Mucosa of descending colon (tissue), 3 donors: ENCODE results near the gene PAM. TPM values are rescaled to one million over a fixed set of nuclear protein-coding genes. Genes with fewer than 3 reads are reported as not detected.

Source experiments
- ATAC-seq: fragments of 200-7000 bp; cut with Tn5 transposase; one replicate; pipeline ENCODE4 v1.9.1; 2020; ENCODE audit warnings: mild to moderate bottlenecking, moderate library complexity
- DNase-seq, 3 donors: peaks; one replicate each; pipeline ENCODE4 v3.0.0-alpha.2; 2020
- H3K36me3 ChIP-seq: fragments of 200-600 bp; one replicate; pipeline ENCODE4 v1.8.0; 2021; ENCODE audit warnings: low read depth, mild to moderate bottlenecking
- H3K4me1 ChIP-seq: fragments of 200-600 bp; one replicate; pipeline ENCODE4 v1.8.0; 2021; ENCODE audit warnings: low read depth, mild to moderate bottlenecking
- H3K4me3 ChIP-seq: fragments of 200-600 bp; one replicate; pipeline ENCODE4 v1.8.0; 2021; ENCODE audit warnings: mild to moderate bottlenecking
- H3K9me3 ChIP-seq: fragments of 200-600 bp; one replicate; pipeline ENCODE4 v1.8.0; 2021; ENCODE audit warnings: mild to moderate bottlenecking
- intact Hi-C, 2 donors: fragments of 100-400 bp; cut with DNase I in 1 of 2; cut with micrococcal nuclease in 1 of 2; formaldehyde crosslinking; loops; one replicate each; pipeline versions ENCODE4 v1.11.0 to v1.11.1; 2022; cut with DNase I, micrococcal nuclease
- total RNA-seq, 3 donors: library from RNA; stranded (reverse); fragmentation: NEBNext Ultra II Directional in 2 of 3; extraction: Animal tissue kit (Norgen Biotek cat#: 25700) in 2 of 3; gene quantifications; one replicate each; pipeline versions ENCODE4 v1.2.1 to v1.2.4, GENCODE V29; 2021 to 2023
- TF ChIP-seq, protein P1 (sequence below): fragments of 200-600 bp; IDR thresholded peaks from one replicate; pipeline ENCODE4 v1.8.0; 2022; ENCODE audit warnings: antibody characterized with exemption, mild to moderate bottlenecking
- donor health status: DM: no; HTN: no; CAD: no; lungs with moderate emphysema.
- donor health status: DM: no; HTN: no; CAD: no.
- donor health status: DM: no; HTN: yes; CAD: no.

The PAM gene
- total RNA-seq, 3 donors from 2014 or later = 59.7 to 164 (median 64.4) TPM

DNA sequence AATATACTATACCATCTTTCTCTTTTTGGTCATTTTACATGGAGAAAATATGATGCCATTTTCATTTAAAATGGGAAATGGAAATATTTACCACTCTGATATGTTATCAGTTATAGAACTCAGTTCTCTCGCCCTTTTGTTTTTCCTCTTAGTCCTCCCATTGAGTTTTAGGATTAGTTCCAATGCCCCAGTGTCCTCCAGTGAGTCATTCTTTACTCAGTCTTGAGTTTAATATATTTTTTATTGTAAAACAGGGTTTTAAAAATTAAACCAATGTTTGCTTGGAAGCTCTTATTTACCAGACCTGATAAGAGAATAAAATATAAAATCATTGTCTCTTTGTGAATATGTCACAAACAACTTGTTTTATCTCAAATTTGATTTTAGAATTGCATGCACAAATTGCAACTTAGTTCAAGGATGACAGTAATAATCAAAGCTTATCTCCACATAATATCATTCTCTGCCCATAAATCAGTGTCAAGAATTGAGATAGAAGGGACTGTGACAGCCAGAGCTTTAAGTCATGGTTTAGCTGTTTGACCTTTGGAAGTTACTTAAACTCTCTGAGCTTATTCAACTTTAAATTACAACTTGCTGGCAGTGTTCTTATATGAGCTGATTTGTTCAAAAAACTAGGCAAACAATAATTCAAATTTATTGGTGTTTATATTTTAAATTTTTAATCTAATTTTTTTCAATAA is 166.4 kb downstream of the PAM start:
- intact Hi-C loops = no loop called here

DNA sequence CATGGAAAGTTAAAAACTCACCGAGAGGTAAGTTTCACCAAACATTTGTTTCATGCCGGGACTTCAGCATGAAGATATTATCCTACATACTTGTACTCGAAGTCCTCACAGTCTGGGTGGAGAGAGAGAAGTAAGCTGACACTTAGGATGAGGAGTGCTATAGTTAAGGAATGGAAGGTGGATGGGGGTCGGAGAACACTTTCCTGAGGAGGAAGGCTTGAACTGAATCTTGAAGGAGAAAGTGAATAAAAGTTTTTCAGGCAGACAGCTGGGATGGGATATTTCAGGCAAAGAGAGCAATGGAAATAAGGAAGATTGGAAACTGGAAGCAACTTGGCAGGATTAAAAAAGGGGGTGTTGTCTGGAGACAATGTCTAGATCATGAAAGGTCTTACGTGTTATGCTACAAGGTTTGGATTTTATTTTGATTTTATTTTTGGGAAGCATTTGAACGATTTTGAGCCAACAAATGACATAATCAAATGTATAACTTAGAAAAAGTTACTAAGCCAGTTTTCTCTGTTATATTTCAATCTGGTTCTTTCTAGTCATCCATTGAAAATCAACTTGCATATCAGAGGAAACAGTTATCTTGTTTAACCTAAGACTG is 167.1 kb downstream of the PAM start:
- intact Hi-C loops = no loop called here
- Histone ChIP-seq H3K4me1 (peaks cover 4% of the 10 kb centered on the region), H3K36me3 (no peaks in the 10 kb centered on the region), H3K9me3 (no peaks in the 10 kb centered on the region), H3K4me3 (no peak overlapping the region)
- TF ChIP-seq, protein P1, sequence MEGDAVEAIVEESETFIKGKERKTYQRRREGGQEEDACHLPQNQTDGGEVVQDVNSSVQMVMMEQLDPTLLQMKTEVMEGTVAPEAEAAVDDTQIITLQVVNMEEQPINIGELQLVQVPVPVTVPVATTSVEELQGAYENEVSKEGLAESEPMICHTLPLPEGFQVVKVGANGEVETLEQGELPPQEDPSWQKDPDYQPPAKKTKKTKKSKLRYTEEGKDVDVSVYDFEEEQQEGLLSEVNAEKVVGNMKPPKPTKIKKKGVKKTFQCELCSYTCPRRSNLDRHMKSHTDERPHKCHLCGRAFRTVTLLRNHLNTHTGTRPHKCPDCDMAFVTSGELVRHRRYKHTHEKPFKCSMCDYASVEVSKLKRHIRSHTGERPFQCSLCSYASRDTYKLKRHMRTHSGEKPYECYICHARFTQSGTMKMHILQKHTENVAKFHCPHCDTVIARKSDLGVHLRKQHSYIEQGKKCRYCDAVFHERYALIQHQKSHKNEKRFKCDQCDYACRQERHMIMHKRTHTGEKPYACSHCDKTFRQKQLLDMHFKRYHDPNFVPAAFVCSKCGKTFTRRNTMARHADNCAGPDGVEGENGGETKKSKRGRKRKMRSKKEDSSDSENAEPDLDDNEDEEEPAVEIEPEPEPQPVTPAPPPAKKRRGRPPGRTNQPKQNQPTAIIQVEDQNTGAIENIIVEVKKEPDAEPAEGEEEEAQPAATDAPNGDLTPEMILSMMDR = no peak
- ATAC-seq (no peak), DNase-seq (no peak)

More for the DNA sequence above, 166.4 kb downstream of the PAM start:
- DNase-seq (no peak), ATAC-seq (peak; percentile 41)
- H3K36me3 ChIP-seq = no peaks in the 10 kb centered on the region
- TF ChIP-seq, protein P1 = no peak
- H3K9me3 ChIP-seq = no peaks in the 10 kb centered on the region
- H3K4me3 ChIP-seq = no peak overlapping the region
- peaks cover 4% of the 10 kb centered on the region for H3K4me1 ChIP-seq

DNA sequence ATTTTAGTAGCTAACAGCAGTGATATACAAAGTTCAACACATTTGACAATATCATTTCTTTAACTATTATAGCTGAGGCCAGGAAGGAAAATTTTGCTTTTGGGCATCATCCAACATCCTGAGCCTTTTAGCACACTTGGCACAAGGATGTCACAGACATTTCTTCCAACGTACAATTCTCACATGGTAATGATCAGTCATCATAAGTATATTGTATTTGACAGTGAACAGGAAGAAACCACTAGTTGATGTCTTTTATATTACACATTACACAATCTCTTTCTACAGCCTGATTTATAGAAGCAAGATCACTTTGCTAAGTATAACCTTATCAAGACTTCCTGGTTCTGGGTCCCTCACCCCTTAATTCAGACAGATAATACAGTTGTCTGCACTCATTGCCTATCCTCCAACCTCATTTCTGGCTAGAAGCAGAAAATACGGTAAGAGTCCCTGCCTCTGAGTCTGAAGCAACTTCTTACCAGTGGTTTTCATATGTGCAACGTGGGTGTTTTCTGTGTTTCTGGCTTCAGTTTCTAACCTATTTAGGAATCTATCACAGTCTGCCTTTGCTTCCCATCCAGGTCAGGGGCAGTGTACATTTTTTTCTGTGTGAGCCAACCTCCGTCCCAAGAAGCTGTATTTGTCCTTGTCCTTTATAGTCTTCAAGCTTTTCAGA is 167.8 kb downstream of the PAM start:
- peak in 1 of 3 donors; percentile 31 for DNase-seq
- intact Hi-C loops = no loop called here
- Histone ChIP-seq H3K36me3 (no peaks in the 10 kb centered on the region), H3K4me1 (peaks cover 4% of the 10 kb centered on the region), H3K9me3 (no peaks in the 10 kb centered on the region), H3K4me3 (no peak overlapping the region)
- TF ChIP-seq, protein P1 = no peak
- ATAC-seq = peak; percentile 90

DNA sequence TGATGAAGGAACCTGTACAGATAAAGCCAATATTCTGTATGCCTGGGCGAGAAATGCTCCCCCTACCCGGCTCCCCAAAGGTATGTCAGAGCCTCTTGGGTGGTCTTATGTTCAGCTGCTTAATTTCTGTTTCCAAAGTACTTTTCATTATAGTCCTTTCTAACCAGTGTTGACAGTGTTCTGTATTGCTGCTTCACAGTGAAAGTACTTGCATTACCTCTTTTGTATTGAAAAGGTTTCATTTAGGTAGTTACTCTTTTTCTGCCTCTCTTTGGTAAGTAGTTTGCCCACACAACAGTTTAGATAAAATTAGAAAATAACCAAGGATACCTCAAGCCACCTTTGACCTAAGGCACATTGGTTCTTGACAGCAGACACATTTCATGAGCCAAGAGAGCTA is 169.9 kb downstream of the PAM start:
- intact Hi-C loops = no loop called here
- no peak for ATAC-seq
- no peak for DNase-seq

DNA sequence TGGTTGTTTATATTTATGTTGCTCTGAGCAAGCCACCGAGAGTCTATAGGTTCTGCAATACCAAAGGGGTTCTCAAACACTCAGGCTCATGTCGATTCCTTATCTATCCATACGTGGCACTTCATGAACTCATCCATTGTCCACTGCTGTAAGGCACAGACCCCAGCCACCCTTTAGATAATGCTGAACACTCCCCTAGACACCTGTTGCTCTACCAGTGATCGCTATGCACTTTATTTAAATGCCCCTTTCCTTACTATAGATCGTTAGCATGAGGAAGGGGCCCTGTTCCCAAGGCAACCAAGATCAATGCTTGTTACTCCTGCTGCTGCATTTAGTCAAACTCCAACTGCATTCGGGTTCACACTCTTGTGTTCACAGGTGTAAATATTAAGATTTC is 171.9 kb downstream of the PAM start:
- DNase-seq (no peak), ATAC-seq (no peak)
- Histone ChIP-seq H3K4me1 (peaks cover 4% of the 10 kb centered on the region), H3K36me3 (no peaks in the 10 kb centered on the region), H3K9me3 (no peaks in the 10 kb centered on the region), H3K4me3 (no peak overlapping the region)
- intact Hi-C loops = no loop called here
- TF ChIP-seq, protein P1 = no peak

More for the DNA sequence above, 169.9 kb downstream of the PAM start:
- H3K9me3 ChIP-seq = no peaks in the 10 kb centered on the region
- no peaks in the 10 kb centered on the region for H3K36me3 ChIP-seq
- H3K4me3 ChIP-seq = no peak overlapping the region
- H3K4me1 ChIP-seq = peaks cover 4% of the 10 kb centered on the region
- TF ChIP-seq, protein P1 = no peak
